ENCODE data around the gene STK17A.
"Not testable (repeated sequence)": the region's sequence is repeated elsewhere in the genome, so short reads cannot be mapped to it uniquely, and the experiment has no call there.

The STK17A gene

GRCh38 chr7:43568529-43568928 lies 14.4 kb upstream of the STK17A start:
- DNase-seq (ENCODE audit: low spot score), result no peak

DNA sequence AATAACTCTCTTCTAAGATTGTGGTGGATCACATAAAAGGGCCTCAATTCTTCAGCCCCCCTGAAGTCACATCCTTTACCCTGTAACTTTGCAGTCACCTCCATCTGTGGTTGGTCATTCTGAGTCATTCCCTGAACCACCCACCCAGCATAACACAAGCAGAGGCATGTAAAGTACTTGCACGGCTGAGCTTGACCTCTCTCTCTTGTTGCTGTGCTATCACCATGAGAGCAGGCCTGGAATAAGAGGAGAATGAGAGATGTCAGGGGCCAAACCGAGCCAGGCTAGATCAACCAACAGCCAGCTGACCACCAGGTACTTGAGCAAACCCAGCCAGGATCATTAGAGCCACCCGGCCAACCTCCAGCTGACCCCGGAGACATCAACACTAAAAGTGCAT lies 13.5 kb upstream of the STK17A start:
- DNase-seq (ENCODE audit: low spot score), result peak; percentile 50

DNA sequence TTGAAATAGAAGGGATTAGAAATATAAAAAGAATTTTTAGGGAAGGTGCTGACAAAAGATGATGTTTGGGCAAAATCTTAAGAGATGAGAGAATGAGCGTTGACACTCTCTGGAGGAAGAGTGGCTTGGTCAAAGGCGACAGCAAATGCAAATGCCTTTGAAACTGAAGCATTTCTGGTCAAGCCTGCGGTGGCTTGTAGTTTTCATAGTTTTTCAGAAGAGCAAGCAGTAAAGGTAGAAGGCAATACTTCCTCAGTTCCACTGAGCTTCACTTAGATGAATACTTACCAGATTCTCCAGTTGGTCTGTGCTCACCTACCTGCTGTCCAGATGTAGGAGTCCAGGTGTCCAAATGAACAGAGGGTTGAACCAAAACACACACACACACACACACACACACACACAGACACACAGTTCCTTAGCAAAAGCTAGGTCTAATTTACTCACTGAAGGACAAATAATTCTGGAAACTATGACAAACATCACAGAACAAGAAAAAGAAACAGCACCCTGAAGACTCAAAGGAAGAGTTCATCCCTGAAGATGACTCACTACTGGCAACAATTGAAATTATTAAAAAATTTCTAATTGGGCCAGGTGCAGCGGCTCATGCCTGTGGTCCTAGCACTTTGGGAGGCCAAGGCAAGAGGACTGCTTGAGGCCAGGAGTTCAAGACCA lies 12.1 kb upstream of the STK17A start:
- no peak for DNase-seq (ENCODE audit: low spot score)

DNA sequence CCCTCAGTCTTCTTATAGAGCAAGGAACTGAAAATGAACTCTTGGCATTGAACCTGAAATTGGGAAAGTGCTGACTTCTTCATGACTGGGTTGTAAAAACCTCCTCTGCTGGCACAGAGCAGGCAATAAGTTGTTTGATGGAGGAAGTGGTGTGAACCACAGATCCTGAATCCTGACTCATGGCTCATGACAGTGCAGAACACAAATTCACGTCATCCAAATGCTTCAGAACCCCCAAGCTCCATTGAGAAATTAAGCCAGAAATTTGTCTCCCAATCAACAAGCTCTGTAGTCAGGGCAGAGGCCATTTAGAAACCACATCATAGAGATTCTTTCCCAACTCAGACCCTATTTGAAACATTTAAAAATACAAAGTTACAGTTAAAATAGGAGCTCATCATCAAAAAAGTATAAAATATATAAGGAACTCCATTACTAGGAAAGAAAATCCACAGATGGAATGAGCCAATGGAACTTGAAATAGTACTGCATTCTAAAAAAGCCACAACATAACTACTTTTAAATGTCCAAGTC lies 10.3 kb upstream of the STK17A start:
- peak; percentile 94 for DNase-seq (ENCODE audit: low spot score)

DNA sequence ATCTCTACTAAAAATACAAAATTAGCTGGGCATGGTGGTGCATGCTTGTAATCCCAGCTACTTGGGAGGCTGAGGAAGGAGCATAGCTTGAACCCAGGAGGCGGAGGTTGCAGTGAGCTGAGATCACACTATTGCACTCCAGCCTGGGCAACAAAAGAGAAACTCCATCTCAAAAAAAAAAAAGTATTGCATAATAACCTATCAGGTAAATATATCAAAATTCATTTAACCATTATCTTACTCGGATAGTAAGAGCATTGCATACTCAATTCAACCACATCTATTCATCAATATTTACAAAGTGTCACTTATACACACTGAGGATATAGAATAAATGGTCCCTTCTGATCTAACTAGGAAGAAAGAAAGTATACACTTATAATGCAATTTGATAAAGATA lies 9.1 kb upstream of the STK17A start:
- DNase-seq (ENCODE audit: low spot score), result not testable (repeated sequence)

GRCh38 chr7:43575506-43575905 lies 7.4 kb upstream of the STK17A start:
- no peak for DNase-seq (ENCODE audit: low spot score)

DNA sequence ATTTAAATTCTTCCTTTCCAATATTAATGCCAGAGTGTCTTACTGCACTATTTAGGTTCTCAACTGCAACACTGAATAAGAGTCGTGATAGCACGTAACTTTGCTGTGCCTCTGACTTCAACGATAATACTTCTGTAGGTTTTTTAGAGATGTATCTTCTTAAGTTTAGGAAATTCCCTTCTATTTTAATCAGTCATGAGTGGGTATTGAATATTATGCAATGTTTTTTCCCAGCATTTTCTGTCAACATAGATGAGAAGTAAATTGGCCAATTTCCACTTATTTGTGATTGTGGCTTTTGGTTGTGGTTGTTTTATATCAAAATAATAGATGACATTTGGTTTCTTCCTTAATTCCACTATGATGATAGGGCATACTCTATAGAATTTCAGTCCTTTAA lies 6.7 kb upstream of the STK17A start:
- DNase-seq (ENCODE audit: low spot score), result no peak

- no peak for DNase-seq (ENCODE audit: low spot score)
Measured at GRCh38 chr7:43577485-43577951, 5.4 kb upstream of the STK17A start.

DNA sequence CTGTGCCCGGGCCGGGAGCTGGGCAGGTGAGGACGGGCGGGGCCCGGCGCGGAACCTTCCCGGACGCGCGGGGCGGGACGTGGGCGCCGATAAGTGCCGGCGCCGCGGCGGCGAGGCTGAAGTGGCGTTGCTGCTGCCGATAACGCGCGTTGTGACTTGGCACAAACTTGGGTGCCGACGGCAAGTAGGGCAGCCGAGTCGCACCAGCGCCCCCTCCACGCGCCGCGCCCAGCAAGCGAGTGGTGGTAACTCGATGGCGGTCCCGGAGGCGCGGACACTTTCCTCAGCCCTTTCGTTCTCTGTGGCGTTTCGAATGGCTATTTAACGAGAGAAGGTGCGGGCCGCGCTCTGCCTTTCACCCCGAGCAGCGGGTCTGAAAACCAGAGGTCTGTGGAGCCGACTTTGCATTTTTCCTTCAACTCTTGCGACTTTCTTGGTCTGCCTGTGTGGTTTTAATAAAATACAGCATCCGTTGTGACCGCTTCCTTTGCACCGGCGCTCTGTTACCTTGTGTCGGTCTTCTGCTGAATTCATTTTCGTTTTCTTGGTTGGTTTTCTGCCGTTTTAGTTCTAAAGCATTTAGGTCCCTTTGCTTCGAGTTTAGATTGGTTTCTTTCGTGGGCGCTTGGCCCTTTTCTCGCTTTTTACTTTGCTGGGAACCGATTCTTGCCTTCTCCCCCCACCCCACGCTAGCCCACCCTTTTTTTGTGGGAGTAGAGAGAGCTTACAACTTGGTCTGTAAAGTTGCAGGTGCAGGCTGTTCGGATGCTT lies 701 bp downstream of the STK17A start:
- no peak for DNase-seq (ENCODE audit: low spot score)

DNA sequence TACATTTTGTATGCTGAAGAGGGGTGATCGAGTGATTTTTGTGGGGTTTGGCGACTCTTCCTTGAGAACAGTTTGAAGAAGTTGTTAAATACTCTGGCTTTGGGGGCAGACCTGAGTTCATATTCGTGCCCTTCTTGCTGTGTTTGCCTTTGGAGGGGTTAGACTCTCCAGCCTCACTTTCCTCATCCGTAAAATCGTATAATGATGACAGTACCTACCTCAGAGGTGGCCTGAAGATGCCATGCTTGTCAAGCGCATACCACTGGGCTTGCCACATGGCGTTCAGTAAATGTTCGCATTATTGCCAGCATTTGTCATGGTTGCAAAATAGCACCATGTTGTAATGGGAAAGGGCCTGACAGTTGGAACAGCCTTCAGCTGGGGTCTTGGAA lies 1.3 kb downstream of the STK17A start:
- DNase-seq (ENCODE audit: low spot score), result peak; percentile 45

GRCh38 chr7:43584733-43585132 lies 1.8 kb downstream of the STK17A start:
- DNase-seq (ENCODE audit: low spot score), result not testable (repeated sequence)

GRCh38 chr7:43585562-43585961 lies 2.7 kb downstream of the STK17A start:
- no peak for DNase-seq (ENCODE audit: low spot score)

GRCh38 chr7:43586251-43586900 lies 3.5 kb downstream of the STK17A start:
- DNase-seq (ENCODE audit: low spot score), result no peak

DNA sequence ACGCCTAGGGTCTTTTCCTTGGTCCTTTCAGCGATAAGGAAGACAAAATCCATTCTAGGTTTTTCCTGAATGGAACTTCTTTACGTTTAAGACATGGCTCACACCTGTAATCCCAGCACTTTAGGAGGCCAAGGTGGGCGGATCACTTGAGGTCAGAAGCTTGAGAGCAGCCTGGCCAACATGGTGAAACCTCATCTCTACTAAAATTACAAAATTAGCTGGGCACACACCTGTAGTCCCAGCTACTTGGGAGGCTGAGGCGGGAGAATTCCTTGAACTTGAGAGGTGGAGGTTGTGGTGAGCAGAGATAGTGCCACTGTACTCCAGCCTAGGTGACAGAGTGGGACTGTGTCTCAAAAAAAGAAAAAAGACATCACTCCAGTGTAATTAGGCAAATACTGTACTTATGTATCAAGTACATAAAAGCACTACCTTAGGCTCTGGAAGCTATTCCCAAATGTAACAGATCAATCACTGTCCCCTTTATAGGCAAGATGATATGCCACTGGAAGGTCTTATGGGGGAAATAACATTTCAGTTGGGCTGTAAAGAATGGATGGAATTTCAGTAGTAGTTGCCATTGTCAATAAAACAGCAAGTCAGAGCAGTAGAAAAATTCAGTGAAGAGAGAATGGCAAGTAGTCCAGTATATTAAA lies 5.7 kb downstream of the STK17A start:
- no peak for DNase-seq (ENCODE audit: low spot score)

DNA sequence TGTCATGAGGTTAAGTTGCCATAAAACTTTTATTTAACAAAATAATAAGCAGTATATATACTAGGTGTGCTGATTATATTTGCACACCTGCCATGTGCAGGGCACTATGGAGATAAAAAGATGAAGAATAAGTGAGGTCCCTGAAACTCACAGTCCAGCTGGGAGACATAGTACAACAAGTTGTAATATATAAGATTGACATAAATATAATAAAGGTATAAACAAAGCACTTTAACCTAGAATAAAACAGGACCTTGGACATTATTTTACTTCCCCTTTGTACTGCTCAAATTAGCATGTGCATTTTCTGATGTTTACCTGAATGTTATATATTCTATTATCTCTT lies 6.2 kb downstream of the STK17A start:
- DNase-seq (ENCODE audit: low spot score), result no peak

GRCh38 chr7:43589728-43590127 lies 6.8 kb downstream of the STK17A start:
- DNase-seq (ENCODE audit: low spot score), result no peak

GRCh38 chr7:43590862-43591557 lies 8.1 kb downstream of the STK17A start:
- DNase-seq (ENCODE audit: low spot score), result no peak

GRCh38 chr7:43591558-43592180 lies 8.8 kb downstream of the STK17A start:
- DNase-seq (ENCODE audit: low spot score), result no peak

GRCh38 chr7:43592326-43592725 lies 9.4 kb downstream of the STK17A start:
- DNase-seq (ENCODE audit: low spot score), result no peak

DNA sequence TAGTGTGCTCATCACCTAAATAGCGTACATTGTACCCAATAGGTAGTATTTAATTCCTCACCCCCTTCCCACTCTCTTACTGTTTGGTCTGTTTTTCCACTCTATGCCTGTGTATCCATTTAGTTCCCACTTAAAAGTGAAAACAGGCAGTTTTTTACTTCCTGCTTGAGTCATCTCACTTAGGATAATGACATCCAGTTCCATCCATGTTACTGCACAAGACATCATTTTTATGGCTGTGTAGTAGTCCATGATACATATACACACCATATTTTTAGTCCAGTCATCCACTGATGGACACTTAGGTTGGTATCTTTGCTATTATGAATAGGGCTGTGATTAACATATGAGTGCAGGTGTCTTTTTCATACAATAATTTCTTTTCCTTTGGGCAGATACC lies 10.1 kb downstream of the STK17A start:
- DNase-seq (ENCODE audit: low spot score), result no peak

DNA sequence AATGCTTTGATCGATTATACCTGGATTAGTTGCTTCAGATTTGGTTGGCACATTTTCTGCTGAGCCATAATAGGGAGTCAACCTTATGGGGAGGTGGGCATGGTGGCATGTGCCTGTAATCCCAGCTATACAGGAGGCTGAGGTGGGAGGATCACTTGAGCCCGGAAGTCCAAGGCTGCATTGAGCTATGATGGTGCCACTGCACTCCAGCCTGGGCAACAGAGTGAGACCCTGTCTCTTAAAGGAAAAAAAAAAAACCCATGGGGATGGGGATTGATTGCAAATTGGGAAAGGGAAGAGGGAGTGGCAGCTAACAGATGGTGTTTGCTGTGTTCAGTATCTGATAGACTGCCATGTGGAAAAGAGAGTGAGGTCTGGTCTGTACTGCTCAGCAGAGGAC lies 11.1 kb downstream of the STK17A start:
- no peak for DNase-seq (ENCODE audit: low spot score)

Measured in AG08395 (cell line).